Stomach (tissue), 4 donors: ENCODE measurements around the gene POU5F1.

ENCODE experiments used
- EP300 ChIP-seq: sonication (generic); formaldehyde crosslinking; IDR thresholded peaks from one replicate; pipeline ENCODE4 v1.6.1; 2017; ENCODE audit warnings: antibody characterized with exemption
- POLR2A ChIP-seq, 4 donors: fragments of 450-650 bp; IDR thresholded peaks; one replicate each; pipeline ENCODE4 v1.6.1; 2016; ENCODE audit warnings: antibody characterized with exemption in 4 of 4, control low read depth in 2 of 4, mild to moderate bottlenecking in 1 of 4, moderate library complexity in 1 of 4
- POLR2AphosphoS5 ChIP-seq, 3 donors: sonication (generic); formaldehyde crosslinking; IDR thresholded peaks; one replicate each; pipeline ENCODE4 v1.6.1; 2016; ENCODE audit warnings: antibody characterized with exemption in 3 of 3
- TF ChIP-seq, protein P1 (sequence below), 7 experiments: fragments of 450-650 bp in 4 of 7; fragments of 200-600 bp in 3 of 7; sonication (generic) in 3 of 7; IDR thresholded peaks; one replicate each; pipeline ENCODE4 v1.5.1; 2016 to 2019; ENCODE audit warnings: antibody characterized with exemption in 7 of 7, control low read depth in 2 of 7, mild to moderate bottlenecking in 1 of 7

DNA sequence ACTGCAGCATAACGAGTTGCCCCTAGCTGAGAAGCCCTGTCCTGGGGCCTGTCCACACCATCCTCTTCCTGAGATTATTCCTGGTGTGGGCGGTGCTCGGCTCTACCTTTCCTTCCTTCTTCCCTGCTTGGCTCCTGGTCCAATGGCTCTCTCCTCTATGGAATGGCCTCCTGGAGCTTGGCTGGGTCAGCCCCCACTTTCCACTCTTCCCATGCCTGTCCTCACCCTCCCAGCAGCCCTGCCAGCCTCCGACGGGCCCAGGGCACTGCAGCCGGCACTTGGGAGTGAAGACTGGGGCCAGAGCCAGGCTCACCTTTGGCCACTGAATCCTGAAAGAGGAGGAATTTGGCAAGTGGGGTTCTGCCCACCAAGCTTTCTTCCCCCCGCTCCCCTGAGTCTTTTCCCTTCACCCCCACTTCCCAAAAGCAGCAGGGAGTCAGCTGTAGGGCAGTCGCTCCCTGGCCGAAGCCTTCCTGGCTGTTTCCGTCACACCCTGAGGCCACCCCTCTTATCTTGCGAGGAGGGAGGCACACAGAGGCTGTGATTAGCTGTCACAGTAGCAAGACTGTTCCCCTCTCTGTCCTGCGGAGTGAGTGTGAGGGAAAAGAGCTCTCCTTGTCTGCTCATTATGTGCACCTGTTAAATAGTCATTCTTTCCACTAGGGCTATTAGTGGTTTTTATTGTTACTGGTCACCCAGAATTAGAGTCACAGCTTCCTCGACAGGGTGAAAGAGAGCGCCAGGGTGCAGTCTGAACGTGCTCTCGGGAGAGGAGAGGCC lies 43.9 kb downstream of the POU5F1 start:
- TF ChIP-seq, protein P1, sequence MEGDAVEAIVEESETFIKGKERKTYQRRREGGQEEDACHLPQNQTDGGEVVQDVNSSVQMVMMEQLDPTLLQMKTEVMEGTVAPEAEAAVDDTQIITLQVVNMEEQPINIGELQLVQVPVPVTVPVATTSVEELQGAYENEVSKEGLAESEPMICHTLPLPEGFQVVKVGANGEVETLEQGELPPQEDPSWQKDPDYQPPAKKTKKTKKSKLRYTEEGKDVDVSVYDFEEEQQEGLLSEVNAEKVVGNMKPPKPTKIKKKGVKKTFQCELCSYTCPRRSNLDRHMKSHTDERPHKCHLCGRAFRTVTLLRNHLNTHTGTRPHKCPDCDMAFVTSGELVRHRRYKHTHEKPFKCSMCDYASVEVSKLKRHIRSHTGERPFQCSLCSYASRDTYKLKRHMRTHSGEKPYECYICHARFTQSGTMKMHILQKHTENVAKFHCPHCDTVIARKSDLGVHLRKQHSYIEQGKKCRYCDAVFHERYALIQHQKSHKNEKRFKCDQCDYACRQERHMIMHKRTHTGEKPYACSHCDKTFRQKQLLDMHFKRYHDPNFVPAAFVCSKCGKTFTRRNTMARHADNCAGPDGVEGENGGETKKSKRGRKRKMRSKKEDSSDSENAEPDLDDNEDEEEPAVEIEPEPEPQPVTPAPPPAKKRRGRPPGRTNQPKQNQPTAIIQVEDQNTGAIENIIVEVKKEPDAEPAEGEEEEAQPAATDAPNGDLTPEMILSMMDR (IDR thresholded peaks at IDR 0.05) = no peak
- TF ChIP-seq POLR2AphosphoS5 (IDR thresholded peaks at IDR 0.05) = peak in 2 of 3 donors; percentile 56 to 60
- TF ChIP-seq POLR2A (IDR thresholded peaks at IDR 0.05) = no peak
- no peak for TF ChIP-seq EP300
